Muscle layer of duodenum (tissue), 2 donors: ENCODE data around the gene THOC6.
"Not testable (repeated sequence)": the region's sequence is repeated elsewhere in the genome, so short reads cannot be mapped to it uniquely, and the experiment has no call there.

Experiments
- H3K27ac ChIP-seq: one replicate; pipeline ENCODE4 v1.7.0; 2013; ENCODE audit warnings: mild to moderate bottlenecking, low read length
- H3K27me3 ChIP-seq: one replicate; pipeline ENCODE4 v1.7.0; 2013; ENCODE audit warnings: low read depth, mild to moderate bottlenecking, control low read depth, low read length
- H3K36me3 ChIP-seq, 2 donors: one replicate each; pipeline ENCODE4 v1.7.0; 2013; ENCODE audit warnings: low read length in 2 of 2, control low read depth in 1 of 2, mild to moderate bottlenecking in 1 of 2; ENCODE audit not compliant: insufficient read depth in 2 of 2, control insufficient read depth in 1 of 2
- H3K4me1 ChIP-seq, 2 donors: one replicate each; pipeline ENCODE4 v1.7.0; 2013; ENCODE audit warnings: low read length in 2 of 2, mild to moderate bottlenecking in 2 of 2, control low read depth in 1 of 2, moderate library complexity in 1 of 2; ENCODE audit not compliant: insufficient read depth in 2 of 2, control insufficient read depth in 1 of 2
- H3K4me3 ChIP-seq, 2 donors: one replicate each; pipeline ENCODE4 v1.7.0; 2013; ENCODE audit warnings: low read length in 2 of 2, low read depth in 1 of 2, mild to moderate bottlenecking in 1 of 2
- H3K9me3 ChIP-seq, 2 donors: one replicate each; pipeline ENCODE4 v1.7.0; 2013; ENCODE audit warnings: low read length in 2 of 2, control low read depth in 1 of 2, mild to moderate bottlenecking in 1 of 2; ENCODE audit not compliant: control insufficient read depth in 1 of 2
- donor health status: healthy.

THOC6 gene

GRCh38 chr16:3070608-3071111 lies 46.8 kb downstream of the THOC6 start:
- no peak overlapping the region for H3K27ac ChIP-seq
- no peak overlapping the region for H3K4me3 ChIP-seq
- no peaks in the 10 kb centered on the region for H3K27me3 ChIP-seq
- no peaks in the 10 kb centered on the region for H3K36me3 ChIP-seq
- H3K4me1 ChIP-seq = no peaks in the 10 kb centered on the region
- H3K9me3 ChIP-seq = no peaks in the 10 kb centered on the region

DNA sequence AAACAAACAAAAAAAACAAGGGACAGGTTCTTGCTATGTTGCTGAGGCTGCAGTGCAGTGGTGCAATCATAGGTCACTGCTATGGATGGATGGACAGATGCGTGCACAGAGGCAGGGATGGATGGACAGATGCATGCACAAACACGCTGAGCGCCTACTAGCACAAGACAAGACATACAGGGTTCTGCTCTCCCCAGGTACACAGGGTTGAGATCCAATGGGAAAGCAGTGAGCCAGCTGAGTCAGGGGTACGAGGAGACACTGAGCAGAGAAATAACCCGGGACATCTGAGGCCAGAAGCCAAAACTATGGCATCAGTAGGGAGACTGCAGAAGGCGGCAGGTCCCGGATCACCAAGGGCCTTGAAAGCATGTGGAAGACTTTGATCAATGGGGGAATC lies 47.8 kb downstream of the THOC6 start:
- H3K4me1 ChIP-seq = no peaks in the 10 kb centered on the region
- H3K27me3 ChIP-seq = no peaks in the 10 kb centered on the region
- no peaks in the 10 kb centered on the region for H3K36me3 ChIP-seq
- H3K27ac ChIP-seq = no peak overlapping the region
- H3K9me3 ChIP-seq = no peaks in the 10 kb centered on the region
- H3K4me3 ChIP-seq = no peak overlapping the region

DNA sequence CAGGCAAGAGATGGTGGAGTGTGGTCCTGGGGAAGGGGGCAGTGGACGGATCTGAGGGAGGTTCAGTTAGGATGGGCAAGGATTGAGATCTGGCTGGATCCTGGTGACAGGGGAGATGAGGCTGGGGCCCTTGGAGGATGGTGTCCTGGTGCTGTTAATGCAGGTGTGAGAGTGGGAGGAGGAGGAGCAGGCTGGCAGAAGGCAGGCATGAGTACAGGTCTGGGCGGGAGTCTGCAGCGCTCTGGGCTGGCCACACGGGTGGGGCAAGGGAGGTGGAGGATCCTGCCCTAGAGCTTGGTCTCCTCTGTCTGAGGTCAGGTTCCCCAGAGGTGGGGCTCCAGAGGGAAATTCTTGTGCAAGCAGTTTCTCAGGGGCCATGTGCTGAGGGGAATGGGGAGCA lies 48.3 kb downstream of the THOC6 start:
- H3K27ac ChIP-seq, H3K4me1 ChIP-seq, H3K27me3 ChIP-seq, H3K4me3 ChIP-seq, H3K9me3 ChIP-seq, H3K36me3 ChIP-seq: not testable (repeated sequence)

- H3K4me3 ChIP-seq, H3K36me3 ChIP-seq, H3K27ac ChIP-seq, H3K4me1 ChIP-seq, H3K9me3 ChIP-seq, H3K27me3 ChIP-seq: not testable (repeated sequence)
Measured at GRCh38 chr16:3072576-3073263, 48.9 kb downstream of the THOC6 start.

DNA sequence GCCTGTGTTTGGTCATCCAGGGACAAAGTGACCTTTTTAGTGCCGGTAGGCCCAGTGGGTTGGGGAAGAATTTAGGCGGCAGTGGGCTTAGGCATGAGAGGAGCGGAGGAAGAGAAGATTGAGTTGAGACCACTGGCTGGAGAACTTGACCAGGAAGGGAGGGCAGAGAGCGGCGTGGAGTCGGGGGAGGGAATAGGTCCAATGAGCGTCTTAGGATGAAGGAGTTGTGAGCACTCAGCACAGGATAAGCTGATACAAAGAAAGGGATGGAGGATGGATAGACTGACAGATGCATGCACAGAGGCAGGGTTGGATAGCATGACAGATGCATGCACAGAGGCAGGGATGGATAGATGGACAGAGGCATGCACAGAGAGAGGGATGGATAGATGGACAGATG lies 49.6 kb downstream of the THOC6 start:
- Histone ChIP-seq H3K27ac (no peak overlapping the region), H3K27me3 (no peaks in the 10 kb centered on the region), H3K4me3 (no peak overlapping the region), H3K9me3 (no peaks in the 10 kb centered on the region), H3K36me3 (no peaks in the 10 kb centered on the region), H3K4me1 (no peaks in the 10 kb centered on the region)

DNA sequence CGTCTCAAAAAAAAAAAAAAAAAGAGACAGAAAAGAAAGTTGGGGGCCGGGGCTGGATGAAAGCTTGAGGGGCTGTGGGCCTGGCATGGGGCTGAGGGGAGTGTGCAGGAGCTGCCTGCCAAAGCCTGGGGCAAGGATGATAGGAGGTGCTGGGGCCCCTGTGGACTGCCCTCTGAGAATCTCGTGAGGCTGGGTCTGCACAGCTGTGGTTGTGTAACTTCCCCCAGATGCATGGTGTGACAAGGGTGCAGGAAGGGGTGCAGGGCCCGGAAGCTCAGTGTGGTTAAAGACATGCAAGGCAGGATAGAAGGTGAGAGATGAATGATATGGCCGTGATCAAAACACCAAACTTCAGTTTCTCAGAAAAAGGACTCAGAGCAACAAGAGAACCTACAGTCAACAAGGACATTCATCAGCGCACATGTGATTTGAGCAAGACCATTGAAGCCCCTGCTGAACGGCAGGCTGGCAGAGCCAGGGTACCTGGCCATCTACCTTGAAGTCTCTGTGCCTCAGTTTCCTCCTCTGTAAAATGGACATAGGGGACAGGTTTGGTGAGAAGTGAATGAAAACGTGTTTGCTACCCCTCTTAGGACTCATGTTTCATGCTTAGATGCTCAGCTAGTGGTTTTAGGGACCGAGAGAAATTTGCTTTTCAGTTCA lies 51.2 kb downstream of the THOC6 start:
- Histone ChIP-seq H3K4me3 (no peak overlapping the region), H3K27me3 (no peaks in the 10 kb centered on the region), H3K36me3 (no peaks in the 10 kb centered on the region), H3K27ac (no peak overlapping the region), H3K9me3 (no peaks in the 10 kb centered on the region), H3K4me1 (no peaks in the 10 kb centered on the region)

DNA sequence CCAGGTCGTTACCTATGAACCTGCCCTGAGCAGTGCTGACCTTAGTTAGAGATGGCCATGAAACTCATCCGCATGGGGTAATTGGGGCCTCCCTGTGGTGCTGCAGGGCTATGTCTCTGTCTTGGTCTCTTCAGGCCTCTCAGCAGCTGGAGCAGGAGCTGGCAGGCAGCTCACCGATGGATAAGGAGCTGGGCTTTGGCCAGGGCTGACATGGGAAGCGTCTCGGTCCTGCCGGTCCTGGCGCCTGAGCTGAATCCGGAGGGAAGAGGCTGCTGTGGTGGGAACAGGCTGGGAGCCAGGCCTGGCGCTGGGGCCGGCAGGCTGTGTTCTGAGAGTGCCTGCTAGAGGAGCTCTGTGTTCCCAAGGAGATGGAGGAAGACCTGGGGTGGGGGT lies 51.7 kb downstream of the THOC6 start:
- no peaks in the 10 kb centered on the region for H3K9me3 ChIP-seq
- H3K4me1 ChIP-seq = no peaks in the 10 kb centered on the region
- no peak overlapping the region for H3K4me3 ChIP-seq
- no peak overlapping the region for H3K27ac ChIP-seq
- H3K36me3 ChIP-seq = no peaks in the 10 kb centered on the region
- no peaks in the 10 kb centered on the region for H3K27me3 ChIP-seq

DNA sequence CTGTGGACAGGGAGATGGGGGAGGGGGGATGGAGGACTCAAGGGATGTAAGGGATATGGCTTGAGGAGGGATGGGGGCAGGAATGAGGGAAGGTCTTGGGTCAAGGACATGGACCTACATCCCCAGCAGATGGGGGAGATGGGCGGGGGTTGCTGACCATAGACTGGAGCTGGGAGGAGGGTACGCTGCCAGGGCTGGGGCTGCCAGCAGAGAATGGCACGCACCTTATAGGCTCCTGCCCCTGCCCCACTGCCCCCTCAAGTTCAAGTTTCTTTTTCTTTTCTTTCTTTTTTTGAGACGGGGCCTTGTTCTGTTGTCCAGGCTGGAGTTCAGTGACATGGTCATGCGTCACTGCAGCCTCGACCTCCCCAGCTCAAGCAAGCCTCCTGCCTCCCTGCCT lies 52.1 kb downstream of the THOC6 start:
- not testable (repeated sequence) for H3K4me1 ChIP-seq, H3K27ac ChIP-seq, H3K36me3 ChIP-seq, H3K27me3 ChIP-seq, H3K4me3 ChIP-seq, H3K9me3 ChIP-seq

- no peaks in the 10 kb centered on the region for H3K27me3 ChIP-seq
- no peaks in the 10 kb centered on the region for H3K36me3 ChIP-seq
- no peaks in the 10 kb centered on the region for H3K9me3 ChIP-seq
- no peak overlapping the region for H3K4me3 ChIP-seq
- H3K27ac ChIP-seq = no peak overlapping the region
- no peaks in the 10 kb centered on the region for H3K4me1 ChIP-seq
Measured at GRCh38 chr16:3076577-3076976, 52.7 kb downstream of the THOC6 start.
